ENCODE measurements around the gene IER5. TPM values are rescaled to one million over a fixed set of nuclear protein-coding genes. Genes with fewer than 3 reads are reported as not detected.

Gene IER5
- total and polyA plus RNA-seq, 5 experiments from 2014 or later, result 2.5 to 19.6 (median 9.4) TPM

DNA sequence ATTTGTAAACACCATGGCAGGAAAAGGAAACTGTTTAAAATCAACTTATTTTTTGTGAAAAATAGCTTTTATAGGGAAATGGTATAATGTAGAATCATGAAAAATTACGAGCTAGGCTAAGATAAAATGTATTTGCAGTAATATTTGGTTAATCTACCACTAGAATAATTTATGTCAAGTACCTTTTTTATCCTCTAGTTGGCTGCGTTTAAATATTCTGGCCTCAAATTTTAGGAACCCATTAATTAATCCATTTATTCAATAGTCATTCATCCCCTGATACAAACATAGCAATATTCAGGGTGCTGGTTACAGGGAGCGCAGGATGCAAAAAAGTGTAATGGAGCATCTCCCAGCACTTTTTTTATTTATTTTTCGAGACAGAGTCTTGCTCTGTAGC lies 8.6 kb upstream of the IER5 start:
- POLR2A ChIA-PET, result no interaction called here

DNA sequence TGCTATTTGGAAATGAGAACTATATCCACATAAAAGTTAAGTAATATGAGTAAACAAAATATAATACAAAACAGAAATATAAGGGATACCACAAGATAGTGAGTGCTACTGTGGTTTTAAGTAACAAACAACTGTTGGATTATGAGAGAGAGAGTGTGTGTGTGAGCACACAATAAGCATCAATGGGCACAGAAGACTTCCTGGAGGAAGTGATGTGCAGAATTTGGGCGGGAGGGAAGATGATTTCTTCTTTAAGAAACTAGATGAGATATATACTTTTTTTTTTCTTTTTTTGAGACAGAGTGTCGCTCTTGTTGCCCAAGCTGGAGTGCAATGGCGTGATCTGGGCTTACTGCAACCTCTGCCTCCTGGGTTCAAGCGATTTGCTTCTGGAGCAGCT lies 7.9 kb upstream of the IER5 start:
- no peak for ATAC-seq
- POLR2A ChIA-PET, result no interaction called here
- Mint-ChIP-seq H3K27ac (no peak overlapping the region), H3K36me3 (no peaks in the 10 kb centered on the region), H3K27me3 (peaks cover 4 to 12% (median 11%) of the 10 kb centered on the region in 5 donors), H3K4me3 (no peak overlapping the region), H3K4me1 (peaks cover 2 to 12% (median 7%) of the 10 kb centered on the region in 4 donors), H3K9me3 (no peaks in the 10 kb centered on the region)
- no peak for DNase-seq

More for the DNA sequence above, 8.6 kb upstream of the IER5 start:
- ATAC-seq, result no peak
- Mint-ChIP-seq H3K4me3 (no peak overlapping the region), H3K27me3 (peaks cover 4 to 15% (median 11%) of the 10 kb centered on the region in 5 donors), H3K36me3 (no peaks in the 10 kb centered on the region), H3K4me1 (peaks cover 2 to 12% (median 7%) of the 10 kb centered on the region in 4 donors), H3K27ac (no peak overlapping the region), H3K9me3 (peaks cover 0 to under 1% (median 0%) of the 10 kb centered on the region in 9 donors)
- no peak for DNase-seq

DNA sequence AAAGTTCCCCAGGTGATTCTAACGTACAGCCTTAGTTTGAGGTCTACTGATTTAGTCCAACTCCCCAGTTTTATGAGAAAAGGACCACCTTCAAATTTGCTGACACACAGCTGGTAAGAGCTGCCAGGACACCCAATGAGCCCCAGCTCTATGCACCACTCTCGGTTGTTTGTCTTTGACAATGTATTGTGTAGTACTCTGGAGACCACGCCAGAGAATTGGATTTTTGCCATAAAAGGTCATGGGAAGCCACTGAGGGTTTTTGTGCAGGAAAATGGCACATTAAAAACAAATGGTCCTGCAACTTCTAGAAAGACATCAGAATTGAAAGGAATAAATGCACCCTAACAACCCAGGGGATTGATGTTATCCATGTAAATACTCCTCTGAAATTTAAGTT lies 7.1 kb upstream of the IER5 start:
- H3K4me3 Mint-ChIP-seq, result no peak overlapping the region
- POLR2A ChIA-PET, result interaction anchor here (0.6 kb wide), 1 partner anchor 46 kb away, joined by 4 read pairs; no protein-coding TSS in a partner anchor
- DNase-seq (no peak), ATAC-seq (no peak)
- H3K9me3 Mint-ChIP-seq, result no peaks in the 10 kb centered on the region
- H3K36me3 Mint-ChIP-seq, result no peaks in the 10 kb centered on the region
- peaks cover 2 to 12% (median 7%) of the 10 kb centered on the region in 4 donors for H3K4me1 Mint-ChIP-seq
- peaks cover 4 to 12% (median 9%) of the 10 kb centered on the region in 5 donors for H3K27me3 Mint-ChIP-seq
- H3K27ac Mint-ChIP-seq, result no peak overlapping the region

DNA sequence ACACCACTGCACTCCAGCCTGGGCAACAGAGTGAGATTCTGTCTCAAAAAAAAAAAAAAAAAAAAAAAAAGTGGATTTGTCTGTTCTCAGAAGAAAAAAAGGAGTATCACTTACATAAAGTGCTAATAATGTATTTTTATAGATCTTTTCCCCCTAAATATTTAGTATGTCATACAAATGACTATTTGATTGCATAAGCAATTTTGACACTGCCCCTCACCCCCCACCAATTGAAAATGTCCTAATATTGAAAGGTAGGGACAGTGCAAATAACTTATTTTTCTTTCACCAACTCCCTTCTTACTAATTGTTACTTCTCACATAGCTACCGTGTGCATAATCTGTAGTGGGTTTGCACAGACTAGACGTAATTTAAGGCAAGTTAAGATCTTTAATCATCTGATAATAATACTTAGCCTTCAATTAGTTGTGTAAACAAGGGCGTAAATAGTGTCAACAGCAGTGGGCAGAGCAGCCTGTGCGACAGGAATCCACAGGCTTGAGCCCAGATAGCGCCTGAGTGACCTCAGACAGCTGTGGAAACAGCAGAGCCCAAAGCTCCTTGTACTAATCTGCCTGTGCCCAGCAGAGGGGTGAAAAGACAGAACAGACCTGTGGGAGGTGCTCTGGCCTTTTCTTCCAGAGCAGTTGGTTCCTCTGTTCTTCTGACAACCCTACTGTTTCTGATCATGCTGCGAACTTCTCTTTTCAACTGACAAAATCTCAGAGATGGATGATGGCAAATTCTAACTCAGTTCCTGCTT lies 4.5 kb upstream of the IER5 start:
- DNase-seq (peak in 9 of 10 donors; percentile 44 to 82 (median 58)), ATAC-seq (peak; percentile 55 to 56)
- H3K27me3 Mint-ChIP-seq, result no peaks in the 10 kb centered on the region
- H3K9me3 Mint-ChIP-seq, result no peaks in the 10 kb centered on the region
- H3K4me1 Mint-ChIP-seq, result peaks cover 5 to 26% (median 16%) of the 10 kb centered on the region in 4 donors
- peak overlapping the region in 2 of 10 donors; percentile 1 to 19 for H3K27ac Mint-ChIP-seq
- H3K36me3 Mint-ChIP-seq, result no peaks in the 10 kb centered on the region
- POLR2A ChIA-PET, result interaction anchor here (0.6 to 1.5 kb wide), 7 partner anchors 57 to 435 kb away, joined by 3 to 15 read pairs (median 5); no protein-coding TSS in a partner anchor
- no peak overlapping the region for H3K4me3 Mint-ChIP-seq

DNA sequence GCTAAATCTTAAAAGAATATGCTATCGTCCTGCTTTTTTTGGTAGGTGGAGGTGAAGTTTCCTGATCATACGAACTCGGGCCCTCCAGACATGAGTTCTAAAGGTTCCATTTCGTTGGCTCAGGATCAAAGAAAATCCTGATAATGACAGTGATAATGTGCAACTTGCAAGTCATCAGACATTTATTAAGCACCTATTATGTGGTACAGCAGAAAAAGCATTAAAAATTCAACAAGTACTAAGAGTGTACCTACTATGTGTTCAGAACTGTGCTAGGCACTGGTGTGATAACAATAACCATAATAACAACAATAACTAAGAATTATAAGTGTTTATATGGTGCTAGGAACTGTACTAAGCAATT lies 3.9 kb upstream of the IER5 start:
- H3K36me3 Mint-ChIP-seq, result no peaks in the 10 kb centered on the region
- H3K27me3 Mint-ChIP-seq, result no peaks in the 10 kb centered on the region
- H3K9me3 Mint-ChIP-seq, result no peaks in the 10 kb centered on the region
- DNase-seq, result no peak
- no peak overlapping the region for H3K4me3 Mint-ChIP-seq
- no peak overlapping the region for H3K27ac Mint-ChIP-seq
- ATAC-seq, result no peak
- H3K4me1 Mint-ChIP-seq, result peaks cover 5 to 26% (median 17%) of the 10 kb centered on the region in 4 donors
- POLR2A ChIA-PET, result interaction anchor here (1.3 to 1.5 kb wide), 3 partner anchors 56 to 65 kb away, joined by 3 to 15 read pairs (median 6); no protein-coding TSS in a partner anchor

DNA sequence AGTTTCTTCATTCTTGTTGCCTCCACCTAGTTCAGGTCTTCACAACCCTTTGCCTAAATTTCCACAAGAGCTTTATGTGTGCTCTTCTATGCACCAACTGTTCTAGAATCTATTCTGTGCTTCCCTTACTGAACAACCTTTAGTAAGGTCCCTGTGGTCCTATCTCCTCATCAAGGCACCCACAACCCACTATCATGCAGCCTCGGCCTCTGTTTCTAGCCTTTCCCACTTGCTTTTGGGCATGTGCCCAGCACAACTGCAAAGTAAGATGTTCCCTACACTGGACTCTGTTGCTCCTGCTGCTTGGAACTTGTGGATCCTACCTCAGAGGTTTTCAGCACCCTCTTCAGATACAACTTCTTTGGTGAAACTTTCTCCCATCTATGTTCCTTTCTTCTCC lies 2.4 kb upstream of the IER5 start:
- H3K27me3 Mint-ChIP-seq, result no peaks in the 10 kb centered on the region
- peaks cover 14 to 34% (median 27%) of the 10 kb centered on the region in 4 donors for H3K4me1 Mint-ChIP-seq
- H3K4me3 Mint-ChIP-seq, result no peak overlapping the region
- H3K27ac Mint-ChIP-seq, result peak overlapping the region in 2 of 10 donors; percentile 42 to 74
- no peaks in the 10 kb centered on the region for H3K9me3 Mint-ChIP-seq
- DNase-seq (no peak), ATAC-seq (no peak)
- POLR2A ChIA-PET, result interaction anchor here (0.6 to 8.8 kb wide), 3 partner anchors 17 to 64 kb away, joined by 3 to 239 read pairs (median 8); no protein-coding TSS in a partner anchor
- no peaks in the 10 kb centered on the region for H3K36me3 Mint-ChIP-seq

DNA sequence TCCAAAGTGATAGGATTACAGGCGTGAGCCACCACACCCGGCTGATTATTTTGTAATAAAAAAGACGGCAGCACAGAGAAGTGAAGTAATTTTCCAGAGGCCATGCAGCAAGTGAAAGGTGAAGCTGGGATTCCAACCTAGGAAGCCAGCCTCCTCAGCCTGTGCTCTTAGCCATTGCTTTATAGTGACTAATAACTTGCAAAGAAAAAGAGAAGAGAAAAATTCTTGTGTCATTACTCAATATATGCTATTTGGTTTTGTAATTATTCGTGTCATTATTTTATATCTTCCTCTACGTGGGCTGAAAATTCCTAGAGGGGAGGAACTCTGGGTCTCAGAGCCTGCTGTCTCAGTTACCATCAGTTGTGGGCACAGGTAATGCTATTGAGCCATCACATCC lies 1.6 kb upstream of the IER5 start:
- H3K27me3 Mint-ChIP-seq, result no peaks in the 10 kb centered on the region
- H3K4me1 Mint-ChIP-seq, result peaks cover 20 to 42% (median 35%) of the 10 kb centered on the region in 4 donors
- H3K36me3 Mint-ChIP-seq, result no peaks in the 10 kb centered on the region
- ATAC-seq (no peak), DNase-seq (no peak)
- POLR2A ChIA-PET, result interaction anchor here (1.1 to 8.8 kb wide), 3 partner anchors 16 to 63 kb away, joined by 3 to 239 read pairs (median 3); no protein-coding TSS in a partner anchor
- H3K9me3 Mint-ChIP-seq, result no peaks in the 10 kb centered on the region
- peak overlapping the region in 1 of 10 donors; percentile 99 for H3K4me3 Mint-ChIP-seq
- H3K27ac Mint-ChIP-seq, result peak overlapping the region in 3 of 10 donors; percentile 40 to 91 (median 89)

DNA sequence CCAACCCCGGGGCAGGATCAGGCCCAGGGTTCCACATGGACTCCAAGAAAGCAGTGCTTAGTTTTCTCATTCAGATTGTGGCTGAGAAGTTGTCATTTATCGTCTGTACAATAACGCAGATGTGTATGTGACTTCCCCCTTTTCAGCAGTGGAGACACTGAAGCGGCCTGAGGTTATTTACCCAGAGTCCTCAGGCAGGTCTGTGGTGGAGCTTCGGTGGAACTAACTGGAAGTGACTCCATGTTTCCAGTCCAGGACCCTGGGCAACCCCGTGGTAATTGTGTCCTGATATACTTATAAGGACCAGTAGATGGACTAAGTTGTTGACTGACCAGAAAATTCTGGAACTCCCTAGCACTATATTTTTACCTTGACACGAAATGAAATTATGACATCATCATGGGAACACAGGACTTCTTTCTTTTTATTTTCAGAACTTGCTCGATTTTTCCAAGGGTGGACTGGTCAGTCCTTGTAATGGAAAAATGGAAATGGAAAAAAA lies 1.0 kb upstream of the IER5 start:
- Mint-ChIP-seq H3K27me3 (no peaks in the 10 kb centered on the region), H3K4me3 (peak overlapping the region in 5 of 10 donors; percentile 29 to 99 (median 98)), H3K4me1 (peaks cover 22 to 48% (median 39%) of the 10 kb centered on the region in 4 donors), H3K9me3 (no peaks in the 10 kb centered on the region), H3K27ac (peak overlapping the region in 6 of 10 donors; percentile 31 to 99 (median 84)), H3K36me3 (peaks cover 0 to under 1% (median 0%) of the 10 kb centered on the region in 3 donors)
- POLR2A ChIA-PET, result interaction anchor here (0.6 to 8.8 kb wide), 4 partner anchors 15 to 75 kb away, joined by 3 to 239 read pairs (median 5); no protein-coding TSS in a partner anchor
- ATAC-seq (no peak), DNase-seq (peak in 1 of 10 donors; percentile 16)

DNA sequence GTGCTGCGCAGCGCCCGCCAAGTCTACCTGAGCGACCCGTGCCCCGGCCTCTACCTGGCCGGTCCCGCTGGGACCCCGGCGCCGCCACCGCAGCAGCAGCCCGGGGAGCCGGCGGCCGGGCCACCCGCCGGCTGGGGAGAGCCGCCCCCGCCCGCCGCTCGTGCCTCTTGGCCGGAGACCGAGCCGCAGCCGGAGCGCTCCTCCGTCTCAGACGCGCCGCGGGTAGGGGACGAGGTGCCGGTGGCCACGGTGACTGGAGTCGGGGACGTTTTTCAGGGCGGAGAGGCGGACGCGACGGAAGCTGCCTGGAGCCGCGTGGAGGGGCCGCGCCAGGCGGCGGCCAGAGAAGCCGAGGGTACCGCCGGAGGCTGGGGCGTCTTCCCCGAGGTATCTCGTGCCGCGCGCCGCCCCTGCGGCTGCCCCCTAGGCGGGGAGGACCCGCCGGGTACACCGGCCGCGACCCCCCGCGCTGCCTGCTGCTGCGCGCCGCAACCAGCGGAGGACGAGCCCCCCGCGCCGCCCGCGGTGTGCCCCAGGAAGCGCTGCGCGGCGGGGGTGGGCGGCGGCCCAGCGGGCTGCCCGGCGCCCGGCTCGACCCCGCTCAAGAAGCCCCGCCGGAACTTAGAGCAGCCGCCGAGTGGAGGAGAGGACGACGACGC lies 646 bp downstream of the IER5 start:
- Mint-ChIP-seq H3K27me3 (no peaks in the 10 kb centered on the region), H3K27ac (peak overlapping the region; percentile 93 to 99 (median 98)), H3K36me3 (peaks cover 0 to 9% (median 0%) of the 10 kb centered on the region in 3 donors), H3K4me3 (peak overlapping the region; percentile 93 to 99 (median 99)), H3K4me1 (peaks cover 28 to 54% (median 47%) of the 10 kb centered on the region in 4 donors), H3K9me3 (no peaks in the 10 kb centered on the region)
- peak in 7 of 10 donors; percentile 11 to 46 (median 30) for DNase-seq
- POLR2A ChIA-PET, result interaction anchor here (0.7 to 8.8 kb wide), 20 partner anchors 13 to 318 kb away, joined by 3 to 239 read pairs (median 4); partner anchors contain the start of genes MR1 and STX6
- ATAC-seq, result peak; percentile 8 to 18

DNA sequence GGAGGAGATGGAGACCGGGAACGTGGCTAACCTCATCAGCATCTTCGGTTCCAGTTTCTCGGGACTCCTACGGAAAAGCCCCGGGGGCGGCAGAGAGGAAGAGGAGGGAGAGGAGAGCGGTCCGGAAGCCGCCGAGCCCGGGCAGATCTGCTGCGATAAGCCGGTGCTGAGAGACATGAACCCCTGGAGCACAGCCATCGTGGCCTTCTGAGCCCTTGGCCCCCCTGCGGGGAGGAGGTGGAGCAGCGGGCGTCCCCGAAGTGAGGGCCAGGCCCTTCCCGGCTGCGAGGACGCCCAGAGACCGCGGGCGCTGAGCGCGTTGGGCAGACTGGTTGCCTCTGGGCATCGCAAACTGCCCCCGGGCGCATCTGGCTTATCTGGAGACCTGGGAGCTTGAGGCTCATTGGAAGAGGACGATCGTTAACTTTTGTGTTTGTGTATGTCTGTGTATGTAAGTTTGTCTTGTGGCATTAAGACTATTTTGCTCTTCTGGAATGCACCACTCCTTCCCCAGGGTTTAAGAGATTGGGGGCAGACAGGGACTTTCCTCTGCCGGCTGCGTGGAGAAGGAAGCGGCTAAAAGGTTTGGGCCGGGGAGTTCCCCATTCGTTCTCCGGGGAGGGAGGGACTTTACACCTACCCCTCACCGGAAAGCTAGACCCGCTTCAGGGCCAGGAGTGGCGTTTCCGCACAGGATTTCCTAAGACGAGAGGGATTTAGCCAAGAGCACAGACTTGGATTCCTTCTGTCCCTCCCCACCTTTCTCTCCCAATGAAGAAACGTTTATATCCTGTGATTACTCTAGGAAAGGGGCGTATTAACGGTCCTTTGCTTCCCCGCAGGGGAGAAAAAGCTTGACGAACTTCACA lies 1.4 kb downstream of the IER5 start:
- POLR2A ChIA-PET, result interaction anchor here (0.8 to 8.8 kb wide), 16 partner anchors 13 to 74 kb away, joined by 3 to 239 read pairs (median 4); partner anchors contain the start of genes MR1 and STX6
- Mint-ChIP-seq H3K4me3 (peak overlapping the region; percentile 92 to 99 (median 97)), H3K4me1 (peaks cover 26 to 55% (median 44%) of the 10 kb centered on the region in 4 donors), H3K9me3 (no peaks in the 10 kb centered on the region), H3K36me3 (peaks cover 0 to 11% (median 3%) of the 10 kb centered on the region in 3 donors), H3K27ac (peak overlapping the region; percentile 93 to 98 (median 96)), H3K27me3 (no peaks in the 10 kb centered on the region)
- DNase-seq (peak; percentile 53 to 84 (median 72)), ATAC-seq (peak; percentile 52 to 69)

DNA sequence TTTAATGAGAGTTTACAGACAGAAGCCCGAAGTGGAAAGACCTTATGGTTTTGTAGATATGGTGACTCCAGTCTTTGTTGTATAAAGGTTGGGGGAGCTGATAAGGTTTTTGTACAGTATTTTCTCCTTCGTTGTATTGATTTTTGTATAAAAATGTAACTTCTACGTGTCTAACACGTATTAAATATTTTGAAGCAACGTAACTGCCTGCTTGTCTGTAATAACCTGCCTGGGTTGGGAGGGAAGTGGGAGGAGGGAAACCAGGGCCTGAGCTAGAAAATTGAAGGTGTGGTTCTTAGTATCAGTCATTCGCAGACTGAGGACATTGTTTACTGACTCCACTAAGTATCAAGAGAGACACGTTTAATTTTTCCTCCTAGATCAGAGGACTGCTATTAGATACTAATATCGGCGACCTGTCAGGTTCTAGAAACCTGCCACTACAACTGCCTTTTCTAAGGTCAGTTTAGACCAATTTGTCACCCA lies 2.2 kb downstream of the IER5 start:
- peak overlapping the region; percentile 93 to 98 (median 96) for H3K27ac Mint-ChIP-seq
- peak overlapping the region; percentile 92 to 99 (median 97) for H3K4me3 Mint-ChIP-seq
- H3K27me3 Mint-ChIP-seq, result no peaks in the 10 kb centered on the region
- H3K9me3 Mint-ChIP-seq, result no peaks in the 10 kb centered on the region
- H3K4me1 Mint-ChIP-seq, result peaks cover 26 to 59% (median 45%) of the 10 kb centered on the region in 4 donors
- POLR2A ChIA-PET, result interaction anchor here (0.7 to 8.8 kb wide), 14 partner anchors 12 to 1208 kb away, joined by 3 to 239 read pairs (median 4); partner anchors contain the start of genes MR1 and STX6
- ATAC-seq (peak in 1 of 2 donors; percentile 0), DNase-seq (peak in 5 of 10 donors; percentile 8 to 34 (median 20))
- H3K36me3 Mint-ChIP-seq, result peaks cover 0 to 11% (median 3%) of the 10 kb centered on the region in 3 donors

Measured in naive thymus-derived CD8-positive, alpha-beta T cell (primary cell).